GM06990 (cell line): ENCODE data around the gene DCST2.
A peak's percentile ranks its signal among the peaks of the same experiment; 100 is the strongest.

ENCODE experiments used
- DNase-seq: peaks from one replicate; pipeline ENCODE4 v3.0.0-alpha.2; 2011; ENCODE audit not compliant: insufficient read length; ENCODE audit errors: extremely low read depth
- H3K27me3 ChIP-seq: replicated peaks from 2 replicates; pipeline ENCODE4 v1.6.0; 2011; ENCODE audit warnings: low read length; ENCODE audit not compliant: control insufficient read depth, insufficient read depth
- H3K36me3 ChIP-seq: 2 replicates; pipeline ENCODE4 v1.5.1; 2011; ENCODE audit warnings: low read length; ENCODE audit not compliant: control insufficient read depth, insufficient read depth
- H3K4me3 ChIP-seq: replicated peaks from 2 replicates; pipeline ENCODE4 v1.5.1; 2011; ENCODE audit warnings: low read depth, mild to moderate bottlenecking, control low read depth, low read length
- CTCF ChIP-seq: IDR thresholded peaks from 2 replicates; pipeline ENCODE4 v1.5.1; 2011; ENCODE audit warnings: low read length, control low read depth, mild to moderate bottlenecking, inconsistent platforms; ENCODE audit not compliant: insufficient read depth, poor library complexity, severe bottlenecking

The DCST2 gene

GRCh38 chr1:155033524-155033923 is at the start of gene DCST2, which contains the start of gene DCST1:
DCST2 (minus strand) TSS chr1:155033781; CDS start chr1:155033701, 80 bp downstream.
DCST1 (plus strand) TSS chr1:155033824; CDS start chr1:155034037, 213 bp downstream.
- Histone ChIP-seq H3K27me3 (peaks cover 3% of the 10 kb centered on the region), H3K4me3 (no peak within 1 kb of the TSS), H3K36me3 (no peaks in the 10 kb centered on the region)
- TF ChIP-seq CTCF = no peak
- DNase-seq = no peak

- peaks cover 5% of the 10 kb centered on the region for H3K27me3 ChIP-seq
- no peak for DNase-seq
- H3K4me3 ChIP-seq = no peak overlapping the region
- no peak for TF ChIP-seq CTCF
- no peaks in the 10 kb centered on the region for H3K36me3 ChIP-seq
Observed at GRCh38 chr1:155083052-155083541, 49.5 kb upstream of the DCST2 start.

- Histone ChIP-seq H3K36me3 (no peaks in the 10 kb centered on the region), H3K27me3 (peaks cover 5% of the 10 kb centered on the region), H3K4me3 (no peak overlapping the region)
- no peak for TF ChIP-seq CTCF
- no peak for DNase-seq
Observed at GRCh38 chr1:155082301-155083051, 48.9 kb upstream of the DCST2 start.

- no peak for DNase-seq
- no peak for TF ChIP-seq CTCF
- H3K4me3 ChIP-seq = no peak overlapping the region
- no peaks in the 10 kb centered on the region for H3K36me3 ChIP-seq
- peaks cover 5% of the 10 kb centered on the region for H3K27me3 ChIP-seq
Observed at GRCh38 chr1:155081472-155082300, 48.1 kb upstream of the DCST2 start.

- H3K36me3 ChIP-seq = no peaks in the 10 kb centered on the region
- TF ChIP-seq CTCF = no peak
- no peak for DNase-seq
- H3K27me3 ChIP-seq = peaks cover 5% of the 10 kb centered on the region
- 0 out of 2 replicates have a peak overlapping the region, but pooled peaks have one; percentile 3 for H3K4me3 ChIP-seq
Observed at GRCh38 chr1:155080312-155081228, 47.0 kb upstream of the DCST2 start.
